ENCODE data around the gene CIRBP. TPM values are rescaled to one million over a fixed set of nuclear protein-coding genes. Genes with fewer than 3 reads are reported as not detected.

The CIRBP gene
- total RNA-seq, 1 experiment from 2014 or later, result 263 TPM

DNA sequence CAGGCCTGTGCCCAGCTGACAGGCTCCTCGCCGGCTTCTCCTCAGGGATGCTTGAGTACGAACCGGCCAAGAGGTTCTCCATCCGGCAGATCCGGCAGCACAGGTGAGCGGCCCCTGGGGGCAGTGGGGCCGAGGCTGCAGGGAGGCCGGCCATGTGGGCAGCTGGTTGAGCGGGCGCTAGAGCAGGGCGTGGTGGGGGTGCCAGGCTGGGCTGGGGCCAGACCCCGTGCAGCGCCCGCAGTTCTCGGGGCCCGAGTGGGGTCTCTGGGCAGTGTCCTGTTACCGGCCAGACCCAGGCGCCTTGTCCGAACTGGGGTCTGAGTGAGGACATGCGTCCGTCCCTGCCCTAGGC, 47.3 kb upstream of the CIRBP start:
- H2BK120ac ChIP-seq (ENCODE audit: low read depth, low read length, poor library complexity, severe bottlenecking), result no peak overlapping the region
- no peak overlapping the region for H3K4ac ChIP-seq (ENCODE audit: low read depth, low read length)
- TF ChIP-seq, protein P1, sequence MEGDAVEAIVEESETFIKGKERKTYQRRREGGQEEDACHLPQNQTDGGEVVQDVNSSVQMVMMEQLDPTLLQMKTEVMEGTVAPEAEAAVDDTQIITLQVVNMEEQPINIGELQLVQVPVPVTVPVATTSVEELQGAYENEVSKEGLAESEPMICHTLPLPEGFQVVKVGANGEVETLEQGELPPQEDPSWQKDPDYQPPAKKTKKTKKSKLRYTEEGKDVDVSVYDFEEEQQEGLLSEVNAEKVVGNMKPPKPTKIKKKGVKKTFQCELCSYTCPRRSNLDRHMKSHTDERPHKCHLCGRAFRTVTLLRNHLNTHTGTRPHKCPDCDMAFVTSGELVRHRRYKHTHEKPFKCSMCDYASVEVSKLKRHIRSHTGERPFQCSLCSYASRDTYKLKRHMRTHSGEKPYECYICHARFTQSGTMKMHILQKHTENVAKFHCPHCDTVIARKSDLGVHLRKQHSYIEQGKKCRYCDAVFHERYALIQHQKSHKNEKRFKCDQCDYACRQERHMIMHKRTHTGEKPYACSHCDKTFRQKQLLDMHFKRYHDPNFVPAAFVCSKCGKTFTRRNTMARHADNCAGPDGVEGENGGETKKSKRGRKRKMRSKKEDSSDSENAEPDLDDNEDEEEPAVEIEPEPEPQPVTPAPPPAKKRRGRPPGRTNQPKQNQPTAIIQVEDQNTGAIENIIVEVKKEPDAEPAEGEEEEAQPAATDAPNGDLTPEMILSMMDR (conservative IDR thresholded peaks at IDR 0.05), result no peak
- H3K79me1 ChIP-seq (ENCODE audit: insufficient read depth, low read depth, low read length, poor library complexity, severe bottlenecking), result peaks cover 4% of the 10 kb centered on the region
- no peak for DNase-seq
- H3K79me2 ChIP-seq (ENCODE audit: insufficient read depth, low read length), result peaks cover 2% of the 10 kb centered on the region; the same call in 1 of the 2 replicates
- H2BK5ac ChIP-seq (ENCODE audit: insufficient read length, low read length), result no peak overlapping the region
- H3K9ac ChIP-seq (ENCODE audit: extremely low read depth, insufficient read length, low read length), result no peak overlapping the region
- H3K9me3 ChIP-seq (ENCODE audit: control insufficient read depth, low read depth, low read length), result no peaks in the 10 kb centered on the region
- WGBS (ENCODE audit: extremely low coverage, insufficient read length, low lambda C conversion rate), result no CpG with 5 or more reads among the region's 22 CpGs
- no peak overlapping the region for H3K56ac ChIP-seq (ENCODE audit: insufficient read length, low read depth, low read length)
- no peak overlapping the region for H4K8ac ChIP-seq (replicated peaks; ENCODE audit: insufficient read length, low read depth, low read length)
- no peak overlapping the region for H2BK15ac ChIP-seq (ENCODE audit: low read depth, low read length)
- Mint-ChIP-seq H3K9me3 (no peaks in the 10 kb centered on the region), H3K27me3 (ENCODE audit: low read depth) (no peaks in the 10 kb centered on the region), H3K4me3 (no peak overlapping the region), H3K4me1 (peaks cover 3 to 11% of the 10 kb centered on the region in 2 experiments; a peak in 3 of 4 replicates), H3K36me3 (ENCODE audit: insufficient read depth in 1 of 3, low read depth in 3 of 3) (peaks cover 2 to 9% (median 6%) of the 10 kb centered on the region in 3 experiments; a peak in 5 of 7 replicates), H3K27ac (no peak overlapping the region)
- no peak overlapping the region for H3K18ac ChIP-seq (ENCODE audit: insufficient read length, low read depth, low read length)
- H3K27ac ChIP-seq (ENCODE audit: insufficient read length, low read depth, low read length), result no peak overlapping the region
- no peak overlapping the region for H3K14ac ChIP-seq (ENCODE audit: insufficient read depth, low read length)
- no peak overlapping the region for H2AFZ ChIP-seq (ENCODE audit: low read length)
- no peak overlapping the region for H4K91ac ChIP-seq (ENCODE audit: insufficient read length, low read depth, low read length)
- H3T11ph ChIP-seq (ENCODE audit: low read length), result no peak overlapping the region
- H3K4me2 ChIP-seq (ENCODE audit: insufficient read depth, insufficient read length, low read length), result no peak overlapping the region
- H3K4me1 ChIP-seq (ENCODE audit: insufficient read depth, low read length), result no peaks in the 10 kb centered on the region
- H3K23ac ChIP-seq (ENCODE audit: insufficient read length, low read depth, low read length), result no peak overlapping the region
- H2AK5ac ChIP-seq (ENCODE audit: insufficient read length, low read length), result no peak overlapping the region
- H3K23me2 ChIP-seq (ENCODE audit: insufficient read length, low read depth, low read length, poor library complexity, severe bottlenecking), result no peaks in the 10 kb centered on the region
- H2BK12ac ChIP-seq (ENCODE audit: insufficient read length, low read depth, low read length), result no peak overlapping the region
- no peaks in the 10 kb centered on the region for H3K27me3 ChIP-seq (ENCODE audit: insufficient read depth, low read length)
- H4K5ac ChIP-seq (ENCODE audit: insufficient read length, low read depth, low read length), result no peak overlapping the region
- H4K20me1 ChIP-seq (ENCODE audit: control insufficient read depth, insufficient read depth, insufficient read length), result no peaks in the 10 kb centered on the region
- no peak overlapping the region for H2BK20ac ChIP-seq (ENCODE audit: low read depth, low read length, poor library complexity, severe bottlenecking)
